ENCODE data around the gene NTM.

The NTM gene

DNA sequence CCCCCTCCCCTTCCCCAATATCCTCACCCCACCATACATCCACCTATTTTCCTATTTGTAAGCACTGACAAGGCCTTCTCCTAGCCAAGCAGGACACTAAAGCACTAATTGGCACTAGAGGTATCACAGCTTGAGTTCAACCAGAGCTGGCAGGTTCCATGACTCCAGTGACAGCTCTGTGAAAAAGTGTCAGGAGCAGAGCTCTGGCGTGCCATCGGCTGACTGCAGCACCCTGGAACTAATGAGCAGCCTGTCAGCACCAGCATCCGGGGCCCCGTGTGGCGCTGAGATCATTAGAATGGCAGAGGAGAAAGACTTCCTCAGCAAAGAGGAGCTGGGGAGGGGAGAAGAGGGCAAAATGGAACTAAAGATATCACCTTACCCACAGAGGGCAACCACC is 847.4 kb downstream of the NTM start:
- Mint-ChIP-seq H3K27me3 (no peaks in the 10 kb centered on the region), H3K36me3 (ENCODE audit: low read depth) (no peaks in the 10 kb centered on the region), H3K27ac (no peak overlapping the region), H3K4me1 (ENCODE audit: low read depth) (no peaks in the 10 kb centered on the region), H3K9me3 (no peaks in the 10 kb centered on the region), H3K4me3 (no peak overlapping the region)

DNA sequence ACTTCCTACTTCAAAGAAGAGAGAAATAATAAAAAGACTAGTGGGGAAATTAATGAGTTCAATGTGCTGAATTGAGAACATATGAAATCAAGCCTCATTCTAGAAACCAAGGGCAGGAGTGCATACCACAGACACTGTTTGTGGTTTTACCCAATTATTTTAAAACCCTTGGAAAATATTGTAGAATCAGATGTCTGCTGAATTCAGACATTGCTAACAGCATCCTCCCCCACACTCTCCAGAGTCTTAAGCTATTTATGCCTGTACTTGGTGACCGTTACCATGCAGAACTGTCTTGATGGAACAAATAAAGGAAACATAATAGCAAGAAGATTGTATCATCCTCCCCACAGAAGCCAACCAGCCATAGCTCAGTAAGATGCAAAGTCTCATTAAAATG is 850.1 kb downstream of the NTM start:
- no peaks in the 10 kb centered on the region for H3K36me3 Mint-ChIP-seq (ENCODE audit: low read depth)
- H3K9me3 Mint-ChIP-seq = no peaks in the 10 kb centered on the region
- no peak overlapping the region for H3K4me3 Mint-ChIP-seq
- H3K4me1 Mint-ChIP-seq (ENCODE audit: low read depth) = no peaks in the 10 kb centered on the region
- no peak overlapping the region for H3K27ac Mint-ChIP-seq
- H3K27me3 Mint-ChIP-seq = no peaks in the 10 kb centered on the region

DNA sequence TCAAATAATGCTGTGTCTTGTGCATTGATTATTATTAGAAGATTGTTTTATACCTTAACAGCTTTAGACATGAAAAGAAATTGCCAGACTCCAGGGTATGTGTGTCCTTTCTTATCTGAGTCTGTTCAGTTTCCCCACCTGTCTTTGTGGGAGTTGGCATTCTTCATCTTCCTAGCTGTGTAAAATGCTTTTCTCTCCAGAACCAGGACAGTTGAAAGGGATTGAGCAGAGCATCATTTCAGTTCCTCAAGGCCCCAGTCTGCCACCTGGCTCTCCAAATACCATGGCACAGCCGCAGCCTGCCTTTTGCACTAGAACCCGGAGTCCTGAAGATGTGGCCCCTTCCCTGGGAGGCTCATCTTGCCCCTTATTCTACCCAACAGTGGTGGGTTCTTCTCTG is 851.9 kb downstream of the NTM start:
- H3K4me3 Mint-ChIP-seq = no peak overlapping the region
- H3K27ac Mint-ChIP-seq = no peak overlapping the region
- H3K4me1 Mint-ChIP-seq (ENCODE audit: low read depth) = no peaks in the 10 kb centered on the region
- peaks cover 4% of the 10 kb centered on the region for H3K9me3 Mint-ChIP-seq
- H3K36me3 Mint-ChIP-seq (ENCODE audit: low read depth) = no peaks in the 10 kb centered on the region
- H3K27me3 Mint-ChIP-seq = no peaks in the 10 kb centered on the region

DNA sequence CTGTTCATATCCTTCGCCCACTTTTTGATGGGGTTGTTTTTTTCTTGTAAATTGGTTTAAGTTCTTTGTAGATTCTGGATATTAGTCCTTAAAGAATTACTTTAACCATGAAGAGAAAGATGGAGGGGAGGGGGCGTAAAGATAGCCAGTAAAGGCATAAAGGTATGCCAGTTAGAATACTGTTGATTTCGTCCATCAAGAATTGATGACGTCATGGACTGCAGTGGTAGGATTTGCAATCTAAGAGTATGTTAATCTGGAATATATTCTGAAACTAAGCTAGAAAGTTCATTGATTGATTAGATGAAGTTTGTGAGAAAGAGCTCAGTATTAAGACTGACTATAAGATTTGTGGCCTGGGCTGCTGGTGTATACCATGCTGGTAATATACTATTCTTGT is 856.1 kb downstream of the NTM start:
- H3K9me3 Mint-ChIP-seq = peaks cover 4% of the 10 kb centered on the region
- no peaks in the 10 kb centered on the region for H3K4me1 Mint-ChIP-seq (ENCODE audit: low read depth)
- no peaks in the 10 kb centered on the region for H3K36me3 Mint-ChIP-seq (ENCODE audit: low read depth)
- H3K27me3 Mint-ChIP-seq = no peaks in the 10 kb centered on the region
- H3K4me3 Mint-ChIP-seq = no peak overlapping the region
- no peak overlapping the region for H3K27ac Mint-ChIP-seq

DNA sequence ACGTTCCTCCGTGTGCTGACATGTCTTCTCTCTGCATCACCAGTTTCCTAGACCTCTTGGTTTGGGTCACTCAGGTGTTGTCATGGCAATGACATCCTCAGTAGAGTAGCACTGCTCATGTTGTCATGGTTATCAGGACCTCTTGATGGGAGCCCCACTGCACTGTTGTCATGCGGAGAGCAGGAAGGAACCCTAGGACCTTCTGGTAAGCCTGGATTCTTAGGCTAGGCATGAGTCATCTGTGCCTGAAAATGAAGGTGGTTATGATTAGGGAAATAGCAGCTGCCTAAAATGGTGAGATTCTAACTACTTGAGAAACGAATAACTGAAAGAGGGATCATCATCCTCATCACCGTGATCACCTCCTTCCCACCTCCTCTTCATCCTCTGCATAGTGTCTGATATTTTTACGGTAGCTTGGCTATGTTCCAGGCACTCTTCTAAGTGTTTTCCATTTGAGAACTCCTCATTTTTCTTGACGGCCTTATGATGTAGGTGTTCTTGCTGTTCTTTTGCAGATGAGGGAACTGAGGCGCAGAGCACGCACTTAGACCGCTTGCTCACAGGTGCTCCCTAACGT is 858.4 kb downstream of the NTM start:
- Mint-ChIP-seq H3K9me3 (peaks cover 4% of the 10 kb centered on the region), H3K27ac (no peak overlapping the region), H3K36me3 (ENCODE audit: low read depth) (no peaks in the 10 kb centered on the region), H3K4me3 (no peak overlapping the region), H3K27me3 (no peaks in the 10 kb centered on the region), H3K4me1 (ENCODE audit: low read depth) (no peaks in the 10 kb centered on the region)

DNA sequence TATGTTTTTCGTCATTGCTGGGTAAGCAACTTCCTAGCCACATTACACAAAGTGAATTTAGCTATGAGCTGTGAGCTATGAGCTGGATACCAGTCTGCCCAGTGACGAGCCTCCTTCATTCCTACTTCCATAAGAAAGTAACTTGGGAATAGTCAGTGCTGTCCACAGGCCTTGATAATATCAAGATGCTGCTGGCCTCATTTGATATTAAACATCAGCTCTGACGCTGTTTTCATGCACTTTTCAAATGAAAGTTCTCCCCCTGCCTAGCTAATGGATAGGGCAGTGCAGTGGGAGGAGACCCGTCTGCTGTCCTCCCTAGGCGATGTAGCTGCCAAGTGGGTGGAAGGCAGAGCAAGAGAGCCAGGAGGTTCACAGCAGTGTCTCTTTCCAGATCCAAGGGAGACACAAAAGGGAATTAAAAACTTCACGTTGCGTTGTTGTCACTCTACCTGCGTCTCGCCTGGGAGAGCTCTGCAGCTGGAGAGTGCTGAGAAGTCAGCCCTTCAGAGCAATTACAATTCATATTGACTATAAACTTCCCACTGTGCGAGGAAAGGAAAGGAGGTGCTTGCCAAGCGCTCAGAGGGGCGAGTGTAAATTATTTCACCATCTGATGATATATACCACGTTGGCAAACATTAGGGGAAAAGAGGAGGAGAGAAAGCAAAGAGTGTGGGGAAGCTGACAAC is 861.4 kb downstream of the NTM start:
- no peaks in the 10 kb centered on the region for H3K4me1 Mint-ChIP-seq (ENCODE audit: low read depth)
- peaks cover 13% of the 10 kb centered on the region for H3K9me3 Mint-ChIP-seq
- H3K36me3 Mint-ChIP-seq (ENCODE audit: low read depth) = no peaks in the 10 kb centered on the region
- H3K27me3 Mint-ChIP-seq = no peaks in the 10 kb centered on the region
- no peak overlapping the region for H3K4me3 Mint-ChIP-seq
- no peak overlapping the region for H3K27ac Mint-ChIP-seq

DNA sequence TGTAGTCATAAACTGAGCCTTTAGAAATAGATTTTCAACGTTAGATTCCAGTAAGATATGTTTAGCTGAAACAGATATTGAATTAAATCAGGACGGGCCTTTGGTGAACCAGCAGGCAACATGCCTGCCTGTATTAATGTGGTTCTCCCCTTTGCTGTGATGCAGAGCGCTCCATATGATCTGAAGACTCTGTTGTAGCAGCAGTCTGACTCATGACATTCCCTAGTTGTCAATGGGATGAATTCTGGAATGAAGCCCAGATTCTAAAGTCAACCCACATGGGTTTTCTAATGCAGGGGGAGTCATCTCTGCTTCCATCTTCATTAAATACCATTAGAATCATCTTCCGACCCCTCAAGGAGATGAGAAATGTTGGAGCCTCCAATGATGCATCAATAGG is 864.5 kb downstream of the NTM start:
- Mint-ChIP-seq H3K9me3 (peaks cover 9% of the 10 kb centered on the region), H3K27ac (no peak overlapping the region), H3K36me3 (ENCODE audit: low read depth) (no peaks in the 10 kb centered on the region), H3K4me3 (no peak overlapping the region), H3K4me1 (ENCODE audit: low read depth) (no peaks in the 10 kb centered on the region), H3K27me3 (no peaks in the 10 kb centered on the region)

DNA sequence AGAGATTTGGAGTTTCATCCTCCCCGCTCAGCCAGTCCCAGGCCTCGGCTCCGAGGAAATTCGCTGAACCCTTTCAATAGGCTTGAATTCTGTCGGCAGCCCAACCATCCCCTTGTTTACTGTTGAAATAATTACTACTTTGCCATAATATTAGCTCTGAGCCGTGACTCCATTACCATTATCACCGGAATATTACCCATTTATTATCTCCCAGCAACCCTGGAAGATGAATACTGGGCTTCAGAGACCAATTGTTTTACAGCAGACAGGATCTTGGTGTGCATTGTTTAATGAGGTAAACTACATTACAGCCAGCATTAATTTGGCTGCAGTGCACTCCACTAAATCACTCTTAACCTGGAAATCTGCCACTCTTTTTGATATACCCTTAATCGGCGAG is 867.4 kb downstream of the NTM start:
- H3K4me1 Mint-ChIP-seq (ENCODE audit: low read depth) = no peaks in the 10 kb centered on the region
- no peaks in the 10 kb centered on the region for H3K27me3 Mint-ChIP-seq
- H3K36me3 Mint-ChIP-seq (ENCODE audit: low read depth) = no peaks in the 10 kb centered on the region
- H3K4me3 Mint-ChIP-seq = no peak overlapping the region
- no peak overlapping the region for H3K27ac Mint-ChIP-seq
- H3K9me3 Mint-ChIP-seq = peaks cover 9% of the 10 kb centered on the region

DNA sequence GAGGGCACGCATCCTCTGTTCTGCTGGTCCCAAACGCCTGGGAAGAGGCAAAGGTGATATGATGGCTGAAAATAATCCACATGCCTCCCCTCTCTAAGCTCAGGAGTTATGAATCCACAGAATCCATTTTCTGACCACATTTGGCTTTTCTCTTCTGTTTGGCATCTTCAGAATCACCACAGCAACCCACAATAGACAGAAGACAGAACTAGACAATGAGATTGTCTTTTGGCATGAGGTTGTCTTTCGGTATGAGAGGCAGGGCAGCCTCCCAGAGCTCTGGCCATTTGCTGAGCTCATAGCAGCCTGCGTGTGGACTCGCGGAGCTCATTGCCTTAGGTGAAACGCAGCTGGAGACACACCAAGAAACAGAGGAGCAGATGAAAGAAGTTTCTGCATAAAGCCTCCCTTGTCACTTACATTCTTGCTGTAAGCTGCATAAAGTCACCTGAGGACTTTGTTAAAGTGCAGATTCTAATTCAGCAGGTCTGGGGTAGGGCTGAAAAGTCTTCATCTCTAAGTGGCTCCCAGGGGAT is 868.0 kb downstream of the NTM start:
- Mint-ChIP-seq H3K36me3 (ENCODE audit: low read depth) (no peaks in the 10 kb centered on the region), H3K9me3 (peaks cover 9% of the 10 kb centered on the region), H3K27ac (no peak overlapping the region)

DNA sequence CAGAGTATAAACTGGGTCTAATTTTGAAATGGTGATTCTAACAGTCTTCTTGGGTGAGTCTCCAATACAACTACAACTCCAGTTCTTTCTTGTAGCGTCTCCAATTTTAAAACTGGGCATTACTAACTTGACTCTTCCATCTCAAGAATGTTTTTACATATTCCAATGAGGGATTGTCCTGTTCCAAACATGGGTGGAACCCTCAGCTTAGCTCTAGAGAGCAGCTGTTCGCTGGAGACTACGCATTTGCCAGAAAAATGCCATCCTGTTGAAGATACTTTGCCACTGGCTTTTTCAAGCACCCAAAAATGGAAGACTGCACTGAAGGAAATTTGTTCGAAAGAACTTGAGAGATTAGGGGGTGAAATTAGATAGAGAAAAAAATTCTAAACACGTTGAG is 870.0 kb downstream of the NTM start:
- Mint-ChIP-seq H3K4me1 (ENCODE audit: low read depth) (no peaks in the 10 kb centered on the region), H3K9me3 (peaks cover 6% of the 10 kb centered on the region), H3K27me3 (no peaks in the 10 kb centered on the region), H3K36me3 (ENCODE audit: low read depth) (no peaks in the 10 kb centered on the region), H3K4me3 (no peak overlapping the region), H3K27ac (no peak overlapping the region)

More for the DNA sequence above, 868.0 kb downstream of the NTM start:
- H3K4me1 Mint-ChIP-seq (ENCODE audit: low read depth) = no peaks in the 10 kb centered on the region
- no peak overlapping the region for H3K4me3 Mint-ChIP-seq
- no peaks in the 10 kb centered on the region for H3K27me3 Mint-ChIP-seq

DNA sequence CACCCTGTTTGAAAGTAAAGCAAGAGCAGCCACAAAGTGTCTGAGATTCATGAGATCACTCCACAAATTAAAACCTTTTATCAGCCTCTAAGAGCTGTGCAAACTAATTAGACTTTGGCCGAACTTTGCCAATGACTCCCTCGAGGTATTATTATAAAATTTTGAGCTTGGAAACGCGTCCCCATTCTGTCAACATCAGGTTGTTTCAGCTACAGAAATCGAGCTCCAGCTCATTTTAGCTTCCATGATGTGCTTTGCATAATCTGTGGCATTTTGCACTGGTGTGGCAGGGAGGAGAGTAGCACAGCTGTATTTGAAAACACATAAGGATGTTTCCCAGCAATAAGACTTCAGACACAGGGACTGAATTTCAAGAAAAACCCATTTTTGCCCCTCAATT is 872.2 kb downstream of the NTM start:
- Mint-ChIP-seq H3K4me1 (ENCODE audit: low read depth) (no peaks in the 10 kb centered on the region), H3K27ac (no peak overlapping the region), H3K36me3 (ENCODE audit: low read depth) (no peaks in the 10 kb centered on the region), H3K4me3 (no peak overlapping the region), H3K9me3 (no peaks in the 10 kb centered on the region), H3K27me3 (no peaks in the 10 kb centered on the region)

DNA sequence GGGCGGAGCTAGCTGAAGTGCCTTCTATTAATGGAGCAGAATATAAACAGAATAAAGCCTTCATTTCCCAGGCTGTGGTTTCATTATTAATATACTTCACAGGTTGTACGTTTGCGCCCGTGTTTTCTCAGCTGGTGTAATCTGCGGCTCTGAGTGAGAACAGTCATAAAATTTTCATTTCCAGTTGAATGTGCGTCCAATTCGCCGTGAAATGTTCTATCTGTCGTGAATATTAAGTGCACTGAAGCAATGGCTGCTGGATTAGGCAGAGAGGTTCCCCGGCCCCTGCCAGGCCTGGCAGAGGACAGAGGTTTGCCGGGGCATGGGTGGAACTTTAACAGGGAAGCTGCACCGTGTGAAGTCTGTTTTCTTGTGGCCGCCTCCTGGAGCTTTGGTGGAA is 874.4 kb downstream of the NTM start:
- Mint-ChIP-seq H3K27me3 (no peaks in the 10 kb centered on the region), H3K4me1 (ENCODE audit: low read depth) (no peaks in the 10 kb centered on the region), H3K9me3 (no peaks in the 10 kb centered on the region), H3K36me3 (ENCODE audit: low read depth) (no peaks in the 10 kb centered on the region), H3K4me3 (no peak overlapping the region), H3K27ac (no peak overlapping the region)

DNA sequence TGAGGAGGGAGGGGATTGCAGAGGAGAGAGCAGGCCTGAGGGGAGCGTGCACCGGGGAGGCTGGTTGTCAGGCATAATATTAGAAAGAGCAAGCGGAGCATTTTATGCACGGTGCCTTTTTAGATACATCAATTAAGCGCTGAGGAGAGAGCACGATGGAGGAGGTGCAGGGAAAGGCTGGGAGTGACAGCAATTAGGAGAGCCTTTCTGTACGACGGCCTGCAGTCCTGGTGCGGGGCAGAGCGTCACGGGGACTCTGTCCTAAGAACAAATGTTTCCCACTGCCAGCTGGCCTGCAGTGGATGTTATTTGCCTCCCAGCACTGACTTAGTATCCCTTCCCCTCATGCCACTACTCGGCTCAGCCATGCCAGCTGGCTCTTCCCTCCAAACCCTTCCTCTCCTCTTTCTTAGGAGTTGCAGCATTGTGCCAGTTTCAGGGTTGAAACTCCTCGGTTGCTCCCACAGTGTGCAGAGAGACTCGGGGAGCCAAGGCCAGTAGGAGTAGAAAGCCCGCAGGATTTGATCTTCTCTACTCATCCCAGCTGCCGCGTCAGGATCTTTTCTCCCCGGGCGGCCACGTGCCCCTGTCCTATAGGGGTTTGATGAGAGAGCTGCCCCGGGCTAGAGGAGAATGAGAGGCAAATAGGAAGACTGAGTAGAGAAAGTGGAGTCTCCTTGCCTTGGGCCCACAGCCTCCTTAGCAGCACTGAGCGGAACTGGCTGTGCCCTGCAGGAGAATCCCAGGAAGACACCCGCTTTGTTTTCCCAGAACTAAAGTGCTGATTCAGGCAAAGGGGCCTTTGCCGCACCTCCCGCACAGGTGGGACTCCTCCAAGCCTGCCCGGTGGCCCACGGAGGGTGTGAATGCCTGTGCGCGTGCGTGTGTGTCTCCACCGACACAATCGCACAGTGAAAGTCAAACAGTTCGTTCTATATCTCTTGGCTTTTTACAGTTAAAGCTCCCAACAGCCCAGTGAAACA is 875.3 kb downstream of the NTM start:
- Mint-ChIP-seq H3K9me3 (peaks cover 5% of the 10 kb centered on the region), H3K27ac (no peak overlapping the region), H3K4me3 (no peak overlapping the region), H3K36me3 (ENCODE audit: low read depth) (no peaks in the 10 kb centered on the region), H3K4me1 (ENCODE audit: low read depth) (no peaks in the 10 kb centered on the region), H3K27me3 (no peaks in the 10 kb centered on the region)

DNA sequence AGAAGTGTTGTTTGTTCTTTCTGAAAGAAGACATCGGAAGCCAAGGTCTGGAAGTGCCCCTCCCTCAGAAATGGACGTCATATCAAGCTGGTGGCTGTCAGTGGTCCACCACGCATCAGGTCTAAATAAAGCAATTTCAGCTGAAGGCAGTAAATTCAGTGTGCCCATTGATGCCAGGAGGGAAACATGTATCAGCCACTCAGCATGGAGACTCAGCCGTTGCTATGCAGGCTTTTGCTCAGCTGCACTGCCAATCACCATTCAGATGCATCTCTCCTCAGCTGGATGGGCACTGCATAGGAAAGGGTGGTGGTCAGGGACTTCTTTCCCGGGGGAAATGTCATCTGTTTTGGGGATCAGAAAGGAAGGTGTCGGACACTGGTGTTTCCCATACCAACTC is 878.2 kb downstream of the NTM start:
- Mint-ChIP-seq H3K27me3 (no peaks in the 10 kb centered on the region), H3K9me3 (peaks cover 6% of the 10 kb centered on the region), H3K4me1 (ENCODE audit: low read depth) (no peaks in the 10 kb centered on the region), H3K4me3 (no peak overlapping the region), H3K36me3 (ENCODE audit: low read depth) (no peaks in the 10 kb centered on the region), H3K27ac (no peak overlapping the region)

DNA sequence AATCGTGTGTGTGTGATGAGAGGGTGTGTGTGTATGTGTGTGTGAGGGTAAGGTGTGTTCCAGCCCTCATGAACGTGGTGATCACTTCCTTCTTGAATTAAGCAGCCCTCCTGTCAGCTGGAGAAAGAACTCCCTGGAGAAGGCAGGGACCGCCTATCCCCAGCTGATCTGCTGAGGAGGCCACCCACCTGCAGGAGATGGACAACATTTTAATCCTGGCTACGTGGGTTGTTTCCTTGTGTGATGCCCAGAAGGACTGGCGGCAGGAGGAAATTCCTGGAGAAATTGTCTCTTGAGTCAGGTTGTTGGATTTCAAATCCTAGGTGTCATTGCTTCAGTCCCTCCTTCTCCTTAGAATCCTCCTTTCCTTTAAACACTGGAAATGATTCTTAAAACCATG is 878.8 kb downstream of the NTM start:
- no peak overlapping the region for H3K4me3 Mint-ChIP-seq
- H3K27ac Mint-ChIP-seq = no peak overlapping the region
- no peaks in the 10 kb centered on the region for H3K4me1 Mint-ChIP-seq (ENCODE audit: low read depth)
- H3K36me3 Mint-ChIP-seq (ENCODE audit: low read depth) = no peaks in the 10 kb centered on the region
- H3K27me3 Mint-ChIP-seq = no peaks in the 10 kb centered on the region
- peaks cover 6% of the 10 kb centered on the region for H3K9me3 Mint-ChIP-seq
